Measurements from ENCODE around the gene HEPN1.

DNA sequence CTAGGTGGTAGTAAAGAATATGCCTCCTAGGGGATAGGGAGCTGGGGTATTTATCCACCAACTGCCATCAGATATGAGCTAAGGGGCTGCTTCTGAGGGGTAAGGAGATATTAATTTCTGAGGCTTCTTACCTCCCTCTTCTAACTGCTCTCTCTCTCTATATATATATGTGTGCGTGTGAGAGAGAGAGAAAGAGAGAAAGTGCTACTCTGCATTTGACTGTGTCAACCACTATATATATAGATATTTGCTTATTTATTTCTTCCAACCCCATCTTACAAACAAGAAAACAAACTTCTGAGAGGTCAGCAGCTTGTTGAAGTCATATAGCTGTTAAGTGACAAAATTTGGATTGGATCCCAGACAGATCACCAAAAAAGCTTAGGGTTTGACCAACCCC, 22.7 kb downstream of the HEPN1 start:
- TF ChIP-seq, protein P1, sequence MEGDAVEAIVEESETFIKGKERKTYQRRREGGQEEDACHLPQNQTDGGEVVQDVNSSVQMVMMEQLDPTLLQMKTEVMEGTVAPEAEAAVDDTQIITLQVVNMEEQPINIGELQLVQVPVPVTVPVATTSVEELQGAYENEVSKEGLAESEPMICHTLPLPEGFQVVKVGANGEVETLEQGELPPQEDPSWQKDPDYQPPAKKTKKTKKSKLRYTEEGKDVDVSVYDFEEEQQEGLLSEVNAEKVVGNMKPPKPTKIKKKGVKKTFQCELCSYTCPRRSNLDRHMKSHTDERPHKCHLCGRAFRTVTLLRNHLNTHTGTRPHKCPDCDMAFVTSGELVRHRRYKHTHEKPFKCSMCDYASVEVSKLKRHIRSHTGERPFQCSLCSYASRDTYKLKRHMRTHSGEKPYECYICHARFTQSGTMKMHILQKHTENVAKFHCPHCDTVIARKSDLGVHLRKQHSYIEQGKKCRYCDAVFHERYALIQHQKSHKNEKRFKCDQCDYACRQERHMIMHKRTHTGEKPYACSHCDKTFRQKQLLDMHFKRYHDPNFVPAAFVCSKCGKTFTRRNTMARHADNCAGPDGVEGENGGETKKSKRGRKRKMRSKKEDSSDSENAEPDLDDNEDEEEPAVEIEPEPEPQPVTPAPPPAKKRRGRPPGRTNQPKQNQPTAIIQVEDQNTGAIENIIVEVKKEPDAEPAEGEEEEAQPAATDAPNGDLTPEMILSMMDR (IDR thresholded peaks at IDR 0.05): no peak
- TF ChIP-seq POLR2AphosphoS5 (IDR thresholded peaks at IDR 0.05) (no peak), POLR2A (IDR thresholded peaks at IDR 0.05) (no peak)

Data from prostate gland (tissue), 2 donors.